Muscle layer of duodenum (tissue), 2 donors: ENCODE measurements around the gene RORC.
A peak's percentile ranks its signal among the peaks of the same experiment; 100 is the strongest.

Experiments used
- H3K27ac ChIP-seq: one replicate; pipeline ENCODE4 v1.7.0; 2013; ENCODE audit warnings: mild to moderate bottlenecking, low read length
- H3K27me3 ChIP-seq: one replicate; pipeline ENCODE4 v1.7.0; 2013; ENCODE audit warnings: low read depth, mild to moderate bottlenecking, control low read depth, low read length
- H3K36me3 ChIP-seq, 2 donors: one replicate each; pipeline ENCODE4 v1.7.0; 2013; ENCODE audit warnings: low read length in 2 of 2, control low read depth in 1 of 2, mild to moderate bottlenecking in 1 of 2; ENCODE audit not compliant: insufficient read depth in 2 of 2, control insufficient read depth in 1 of 2
- H3K4me1 ChIP-seq, 2 donors: one replicate each; pipeline ENCODE4 v1.7.0; 2013; ENCODE audit warnings: low read length in 2 of 2, mild to moderate bottlenecking in 2 of 2, control low read depth in 1 of 2, moderate library complexity in 1 of 2; ENCODE audit not compliant: insufficient read depth in 2 of 2, control insufficient read depth in 1 of 2
- H3K4me3 ChIP-seq, 2 donors: one replicate each; pipeline ENCODE4 v1.7.0; 2013; ENCODE audit warnings: low read length in 2 of 2, low read depth in 1 of 2, mild to moderate bottlenecking in 1 of 2
- H3K9me3 ChIP-seq, 2 donors: one replicate each; pipeline ENCODE4 v1.7.0; 2013; ENCODE audit warnings: low read length in 2 of 2, control low read depth in 1 of 2, mild to moderate bottlenecking in 1 of 2; ENCODE audit not compliant: control insufficient read depth in 1 of 2
- donor health status: healthy.

The RORC gene

DNA sequence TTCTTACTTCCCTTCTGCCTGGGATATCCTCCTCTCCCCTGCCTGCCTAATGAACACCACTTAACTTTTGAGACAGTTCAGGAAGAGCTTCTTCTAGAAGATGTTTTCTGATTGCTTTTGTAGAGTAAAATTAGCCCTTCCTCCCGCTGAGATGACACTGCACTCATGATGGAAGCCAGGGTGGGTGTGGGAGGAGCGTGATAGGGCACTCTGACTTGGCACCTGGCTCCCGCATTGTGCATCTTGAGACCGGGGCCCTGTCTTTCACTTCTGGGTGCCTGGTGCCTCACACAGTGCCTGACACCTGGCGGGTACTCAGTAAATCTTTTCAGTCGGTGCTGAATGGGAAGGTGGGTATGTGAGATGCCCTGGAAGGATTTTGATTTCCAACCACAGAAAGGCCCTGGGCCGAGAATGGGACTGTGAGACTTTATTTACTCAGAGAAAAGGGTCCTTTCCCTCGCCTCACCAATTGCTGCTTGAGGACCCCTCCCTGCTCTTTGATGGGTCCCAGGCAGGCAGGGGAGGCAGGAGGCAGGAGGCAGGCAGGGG lies 15.2 kb upstream of the RORC start:
- Histone ChIP-seq H3K27me3 (no peaks in the 10 kb centered on the region), H3K4me3 (no peak overlapping the region), H3K9me3 (no peaks in the 10 kb centered on the region), H3K4me1 (no peaks in the 10 kb centered on the region), H3K36me3 (no peaks in the 10 kb centered on the region), H3K27ac (no peak overlapping the region)

DNA sequence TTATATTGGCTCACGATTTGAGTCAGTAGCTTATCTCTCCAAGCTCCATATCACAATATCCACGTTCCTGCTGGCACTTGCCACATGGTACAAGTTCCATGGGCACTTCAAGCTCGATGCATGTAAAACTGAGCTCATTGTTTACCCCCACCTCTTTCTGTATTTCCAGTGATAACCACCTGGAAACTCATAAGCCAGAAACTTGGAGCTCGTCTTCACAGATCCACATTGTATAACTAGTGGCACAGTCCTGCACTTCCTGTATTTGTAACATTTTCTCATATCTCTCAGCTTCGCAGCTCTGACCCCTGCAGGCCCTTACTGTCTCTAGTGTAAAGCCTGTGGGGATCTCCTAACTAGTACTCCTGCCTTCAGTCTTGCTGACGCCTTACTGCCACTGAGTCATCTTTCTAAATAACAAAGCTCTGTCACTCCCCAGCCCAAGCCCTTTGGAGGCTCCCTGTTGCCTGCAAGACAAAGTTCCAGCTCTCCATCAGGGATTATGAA lies 14.5 kb upstream of the RORC start:
- Histone ChIP-seq H3K27me3 (no peaks in the 10 kb centered on the region), H3K36me3 (no peaks in the 10 kb centered on the region), H3K9me3 (no peaks in the 10 kb centered on the region), H3K4me3 (no peak overlapping the region), H3K27ac (no peak overlapping the region), H3K4me1 (no peaks in the 10 kb centered on the region)

DNA sequence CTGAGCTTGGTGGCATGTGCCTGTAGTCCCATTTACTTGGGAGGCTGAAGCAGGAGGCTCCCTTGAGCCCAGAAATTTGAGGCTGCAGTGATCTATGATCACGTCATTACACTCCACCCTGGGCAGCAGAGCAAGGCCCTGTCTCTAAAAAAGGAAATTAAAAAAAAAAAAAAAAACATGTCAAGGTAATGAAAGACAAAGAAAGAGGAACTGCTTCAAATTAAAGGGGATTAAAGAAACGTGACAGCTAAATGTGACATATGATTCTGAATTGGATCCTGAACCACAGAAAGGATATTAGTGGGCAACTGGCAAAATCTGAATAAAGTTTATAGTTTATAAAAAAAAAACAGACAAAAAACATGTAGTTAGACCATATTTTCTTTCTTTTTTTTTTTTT lies 11.8 kb upstream of the RORC start:
- Histone ChIP-seq H3K4me1 (peaks cover 0 to 19% of the 10 kb centered on the region in 2 donors), H3K27me3 (peaks cover 16% of the 10 kb centered on the region), H3K27ac (no peak overlapping the region)

DNA sequence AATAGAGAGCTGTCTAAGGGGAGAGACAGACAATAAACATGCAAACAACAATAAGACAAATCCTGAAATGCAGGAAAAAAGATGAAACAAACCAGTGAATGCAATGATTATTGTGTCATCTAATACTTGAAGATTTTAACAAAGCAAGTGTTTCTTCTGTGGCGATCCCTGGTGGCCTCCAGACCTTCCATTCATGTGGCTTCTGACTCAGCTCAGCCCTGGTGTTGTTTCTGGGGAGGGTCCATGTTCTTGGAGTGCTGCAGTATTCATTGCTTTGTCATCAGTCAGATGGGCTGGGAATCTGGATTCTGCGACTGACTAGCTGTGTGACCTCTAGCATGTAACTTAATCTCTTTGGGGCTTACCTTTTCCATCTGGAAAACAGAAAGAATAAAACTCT lies 9.5 kb upstream of the RORC start:
- H3K4me3 ChIP-seq = no peak overlapping the region
- H3K27me3 ChIP-seq = peaks cover 25% of the 10 kb centered on the region
- H3K4me1 ChIP-seq = peaks cover 2 to 29% of the 10 kb centered on the region in 2 donors
- H3K36me3 ChIP-seq = no peaks in the 10 kb centered on the region
- no peaks in the 10 kb centered on the region for H3K9me3 ChIP-seq
- no peak overlapping the region for H3K27ac ChIP-seq

More for the DNA sequence above, 11.8 kb upstream of the RORC start:
- Histone ChIP-seq H3K9me3 (no peaks in the 10 kb centered on the region), H3K4me3 (no peak overlapping the region), H3K36me3 (no peaks in the 10 kb centered on the region)

DNA sequence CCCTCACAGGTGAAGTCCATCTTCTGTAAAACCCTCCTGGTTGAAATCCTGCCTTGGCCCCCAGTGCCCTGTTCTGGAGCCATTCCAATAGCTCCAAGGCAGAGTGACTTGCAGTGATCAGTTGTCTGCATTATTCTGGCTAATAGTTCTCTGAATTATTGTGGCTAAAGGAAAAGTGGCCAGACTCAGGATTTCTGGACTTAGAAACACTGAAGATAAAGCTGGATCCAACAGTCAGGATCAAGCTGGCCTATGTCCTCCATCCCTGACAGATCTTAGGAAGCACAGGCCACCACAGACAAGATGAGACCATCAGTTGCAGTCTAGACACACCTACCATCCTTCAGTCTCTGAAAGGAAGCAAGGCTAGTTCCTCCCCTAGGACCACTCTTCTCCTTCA lies 8.8 kb upstream of the RORC start:
- H3K4me3 ChIP-seq = peak overlapping the region in 1 of 2 donors; percentile 41
- H3K9me3 ChIP-seq = no peaks in the 10 kb centered on the region
- peaks cover 5 to 29% of the 10 kb centered on the region in 2 donors for H3K4me1 ChIP-seq
- H3K27ac ChIP-seq = peak overlapping the region; percentile 76
- H3K36me3 ChIP-seq = no peaks in the 10 kb centered on the region
- peaks cover 25% of the 10 kb centered on the region for H3K27me3 ChIP-seq

DNA sequence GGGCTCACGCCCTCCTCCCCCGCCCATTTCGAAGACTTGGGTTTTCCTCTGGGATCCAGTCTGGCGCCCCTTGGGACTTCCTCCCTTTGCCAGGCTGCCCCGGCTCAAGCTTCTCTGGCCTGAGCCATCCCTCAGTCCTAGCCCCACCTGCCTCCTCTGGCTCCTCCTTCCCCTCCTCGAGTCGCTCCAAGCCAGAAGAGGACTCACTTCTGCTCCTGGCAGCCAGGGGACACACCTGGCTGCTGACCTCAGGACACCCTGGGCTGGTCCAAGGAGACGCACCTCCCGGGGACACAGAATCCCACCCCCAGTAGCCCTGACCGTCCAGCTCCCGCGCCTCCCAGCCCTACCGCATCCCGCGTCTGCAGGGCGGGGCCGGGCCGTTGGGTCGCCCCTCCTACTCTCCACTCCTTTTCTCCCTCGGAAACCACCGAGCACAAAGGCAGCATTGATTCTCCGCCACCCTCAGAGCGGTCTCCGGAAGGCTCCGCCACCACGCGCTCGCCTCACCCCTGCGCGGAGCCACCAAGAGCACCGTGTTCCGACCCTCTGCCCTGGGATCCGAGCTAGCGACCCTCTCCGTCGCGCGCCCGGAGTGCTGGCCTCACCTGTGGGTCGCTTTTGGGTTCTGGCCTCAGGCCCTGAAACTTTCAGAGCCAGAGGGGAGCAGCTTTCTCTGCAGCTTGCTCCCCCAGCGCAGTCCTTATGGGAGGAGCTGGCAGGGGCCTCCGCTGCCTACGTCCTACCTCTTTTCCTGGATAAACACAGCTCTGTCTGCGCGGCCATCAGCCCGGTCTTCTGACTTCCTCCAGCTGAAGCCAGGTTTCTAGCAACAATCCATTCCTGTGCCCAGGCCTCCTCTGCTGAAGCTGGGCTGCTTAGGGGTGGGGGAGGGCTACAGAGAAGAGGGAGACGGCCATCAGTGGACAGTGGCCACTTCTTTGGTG lies 8.1 kb upstream of the RORC start, which contains the start of gene C2CD4D:
Gene C2CD4D (minus strand): TSS at position 364 of the 947 bp plus-strand sequence. CDS start 831 bp downstream, outside the sequence.
- Histone ChIP-seq H3K4me1 (peaks cover 5 to 29% of the 10 kb centered on the region in 2 donors), H3K4me3 (peak within 1 kb of the TSS; percentile 41 to 55), H3K27ac (peak within 1 kb of the TSS; percentile 76), H3K36me3 (no peaks in the 10 kb centered on the region), H3K27me3 (peaks cover 25% of the 10 kb centered on the region), H3K9me3 (no peaks in the 10 kb centered on the region)

DNA sequence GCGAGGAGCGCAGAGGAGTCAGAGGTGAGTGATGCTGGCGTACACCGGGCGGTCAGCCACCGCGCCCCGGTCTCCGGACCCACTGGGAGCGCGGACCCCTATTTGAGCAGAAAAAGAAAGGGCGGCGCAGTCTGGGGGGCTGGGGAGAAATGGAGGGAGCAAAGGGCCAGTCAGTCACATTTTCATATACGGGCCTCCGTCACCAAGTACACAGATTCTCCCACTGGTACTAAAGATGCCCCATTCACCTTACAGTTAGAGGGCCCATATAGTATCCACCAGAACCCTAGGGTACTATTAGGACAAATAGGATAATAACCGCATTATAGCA lies 7.4 kb upstream of the RORC start:
- no peaks in the 10 kb centered on the region for H3K36me3 ChIP-seq
- no peaks in the 10 kb centered on the region for H3K9me3 ChIP-seq
- no peak overlapping the region for H3K27ac ChIP-seq
- H3K27me3 ChIP-seq = peaks cover 25% of the 10 kb centered on the region
- H3K4me1 ChIP-seq = peaks cover 5 to 29% of the 10 kb centered on the region in 2 donors
- peak overlapping the region; percentile 41 to 55 for H3K4me3 ChIP-seq

DNA sequence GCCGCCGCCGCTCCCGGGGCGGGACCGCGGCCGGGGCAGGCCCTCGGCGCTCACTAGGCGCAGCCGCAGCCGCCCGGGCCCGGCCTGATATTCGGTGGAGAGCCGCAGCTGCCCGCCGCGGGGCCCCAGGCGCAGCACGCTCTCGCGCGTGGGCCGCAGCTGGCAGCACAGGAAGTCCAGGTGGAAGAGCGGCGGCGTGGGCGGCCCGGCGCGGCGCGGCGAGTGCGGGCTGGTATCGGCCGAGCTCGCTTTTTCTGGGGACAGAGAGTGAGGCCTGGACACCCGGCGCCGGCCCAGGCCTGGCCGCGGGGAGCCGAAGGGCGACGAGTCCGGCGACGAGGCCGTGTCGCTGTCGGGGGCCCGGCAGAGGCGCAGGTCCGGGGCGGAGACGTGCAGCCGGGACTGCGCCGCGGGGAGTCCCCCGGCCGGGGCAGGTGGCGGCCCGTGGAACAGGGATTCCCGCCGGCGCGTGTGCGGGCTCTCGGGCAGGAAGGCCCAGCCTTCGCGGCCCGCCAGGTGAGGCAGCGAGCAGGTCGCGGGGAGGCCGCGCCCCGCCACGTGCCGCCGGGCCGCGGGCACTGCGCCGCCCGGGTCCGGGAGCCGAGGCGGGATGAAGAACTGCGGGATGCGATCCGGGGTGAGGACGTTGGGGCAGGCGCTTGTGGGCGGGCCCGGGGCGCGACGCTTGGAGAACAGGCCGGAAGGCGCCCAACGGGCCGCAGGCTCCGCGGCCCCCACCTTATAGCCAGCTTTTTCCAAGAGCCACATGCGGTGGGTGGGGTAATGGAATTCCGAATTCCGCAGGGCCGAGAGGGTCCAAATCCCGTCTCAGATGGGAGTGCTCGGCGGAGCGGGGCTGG lies 6.8 kb upstream of the RORC start:
- H3K27me3 ChIP-seq = peaks cover 25% of the 10 kb centered on the region
- peak overlapping the region in 1 of 2 donors; percentile 55 for H3K4me3 ChIP-seq
- H3K9me3 ChIP-seq = no peaks in the 10 kb centered on the region
- no peak overlapping the region for H3K27ac ChIP-seq
- H3K4me1 ChIP-seq = peaks cover 5 to 29% of the 10 kb centered on the region in 2 donors
- no peaks in the 10 kb centered on the region for H3K36me3 ChIP-seq

DNA sequence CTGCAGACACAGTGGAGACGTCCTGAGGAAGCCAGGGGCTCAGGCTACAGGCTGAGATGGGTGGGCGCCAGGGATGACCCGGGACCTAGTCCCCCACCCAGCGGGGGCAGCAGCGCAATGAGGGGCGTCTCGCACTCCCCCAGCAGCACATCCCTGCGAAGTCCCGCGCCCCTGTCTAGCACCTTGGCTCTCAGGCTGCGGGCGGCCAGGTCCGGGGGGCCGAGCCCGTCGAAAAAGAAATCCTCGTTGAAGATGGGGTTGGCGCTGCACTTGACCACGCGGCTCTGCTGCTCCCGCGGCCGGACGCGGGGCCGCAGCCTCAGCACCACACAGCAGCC lies 6.3 kb upstream of the RORC start:
- peak overlapping the region in 1 of 2 donors; percentile 55 for H3K4me3 ChIP-seq
- H3K9me3 ChIP-seq = no peaks in the 10 kb centered on the region
- peaks cover 25% of the 10 kb centered on the region for H3K27me3 ChIP-seq
- no peak overlapping the region for H3K27ac ChIP-seq
- no peaks in the 10 kb centered on the region for H3K36me3 ChIP-seq
- H3K4me1 ChIP-seq = peaks cover 5 to 29% of the 10 kb centered on the region in 2 donors

DNA sequence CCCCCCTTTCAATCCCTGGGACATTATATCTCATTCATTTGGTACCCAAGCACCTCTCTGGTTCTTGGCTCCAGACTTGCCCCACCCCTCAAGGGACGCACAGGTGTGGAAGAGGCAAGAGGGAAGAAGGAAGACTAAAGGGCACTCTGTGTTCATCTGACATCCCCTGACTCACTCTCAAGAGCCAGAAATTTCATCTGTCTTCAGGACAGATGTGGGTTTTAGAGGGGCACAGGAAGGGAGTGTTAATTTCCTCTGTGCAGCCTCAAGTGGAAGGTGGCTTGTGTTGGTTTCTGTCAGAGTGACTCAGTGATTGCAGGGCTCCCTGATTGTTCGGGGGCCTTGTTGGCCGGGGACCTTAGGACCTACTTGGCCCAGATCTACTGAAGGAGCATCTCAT lies 5.6 kb upstream of the RORC start:
- peaks cover 25% of the 10 kb centered on the region for H3K27me3 ChIP-seq
- H3K4me3 ChIP-seq = no peak overlapping the region
- no peaks in the 10 kb centered on the region for H3K36me3 ChIP-seq
- peaks cover 5 to 35% of the 10 kb centered on the region in 2 donors for H3K4me1 ChIP-seq
- H3K9me3 ChIP-seq = no peaks in the 10 kb centered on the region
- H3K27ac ChIP-seq = no peak overlapping the region

DNA sequence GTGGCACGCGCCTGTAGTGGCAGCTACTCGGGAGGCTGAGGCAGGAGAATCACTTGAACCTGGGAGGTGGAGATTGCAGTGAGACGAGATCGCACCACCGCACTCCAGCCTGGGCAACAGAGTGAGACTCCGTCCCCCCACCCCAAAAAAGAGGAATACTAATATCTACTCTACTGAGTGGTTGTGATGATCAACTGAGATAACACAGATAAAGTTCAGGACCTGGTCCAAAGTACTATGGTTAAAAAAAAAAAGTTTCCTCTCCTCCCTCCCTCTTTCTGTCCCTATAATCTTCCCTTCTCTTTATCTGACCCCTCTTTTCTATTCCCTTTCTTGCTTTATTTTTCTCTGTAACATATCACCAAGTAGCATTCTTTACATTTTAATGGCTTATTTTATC lies 4.0 kb upstream of the RORC start:
- no peaks in the 10 kb centered on the region for H3K9me3 ChIP-seq
- H3K36me3 ChIP-seq = no peaks in the 10 kb centered on the region
- no peak overlapping the region for H3K27ac ChIP-seq
- H3K27me3 ChIP-seq = peaks cover 25% of the 10 kb centered on the region
- H3K4me3 ChIP-seq = no peak overlapping the region
- H3K4me1 ChIP-seq = peaks cover 5 to 35% of the 10 kb centered on the region in 2 donors
